NCI-H1930 (cell line): ENCODE data around the gene ELFN2.

Experiments
- DNase-seq, 2 experiments: peaks; one replicate each; lab custom pipeline; 2025; lab: John Stamatoyannopoulos, UW

ELFN2 gene

DNA sequence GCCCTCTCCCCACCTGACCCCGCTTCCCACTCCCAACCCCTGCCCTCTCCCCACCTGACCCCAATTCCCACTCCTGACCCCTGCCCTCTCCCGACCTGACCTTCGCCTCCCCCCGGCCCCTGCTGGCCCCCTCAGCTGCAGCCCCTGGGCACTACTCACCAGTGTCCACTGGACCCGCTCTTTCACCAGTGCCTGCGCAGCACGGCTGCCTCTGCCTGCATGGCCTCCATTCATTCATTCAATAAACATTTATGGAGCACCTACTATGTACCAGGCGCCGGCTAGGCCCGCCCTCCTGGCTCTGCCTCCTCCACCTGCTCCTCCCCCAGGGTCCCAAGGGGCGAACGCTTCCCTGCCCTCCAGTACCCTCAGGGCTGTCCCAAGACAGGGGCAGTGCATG is 42.6 kb downstream of the ELFN2 start:
- DNase-seq, result no peak

DNA sequence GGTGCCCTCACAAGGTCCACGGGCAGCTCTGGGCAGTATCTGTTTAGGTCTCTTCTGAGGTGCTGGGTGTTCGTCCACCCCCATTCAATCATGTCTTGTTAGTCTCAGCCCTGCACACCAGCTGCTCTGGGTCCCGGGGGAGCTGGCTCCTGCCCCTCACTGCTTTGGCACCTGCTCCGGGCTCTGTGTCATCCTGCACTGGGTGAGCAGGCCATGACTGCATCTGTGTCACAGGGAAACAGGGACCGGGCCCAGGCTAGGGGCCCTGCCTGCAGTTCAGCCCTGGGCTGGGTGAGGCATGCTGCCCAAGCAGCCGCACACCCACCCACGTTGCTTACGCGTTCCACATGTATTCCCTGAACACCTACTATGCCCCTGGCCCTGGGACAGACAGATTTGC is 43.9 kb downstream of the ELFN2 start:
- no peak for DNase-seq

DNA sequence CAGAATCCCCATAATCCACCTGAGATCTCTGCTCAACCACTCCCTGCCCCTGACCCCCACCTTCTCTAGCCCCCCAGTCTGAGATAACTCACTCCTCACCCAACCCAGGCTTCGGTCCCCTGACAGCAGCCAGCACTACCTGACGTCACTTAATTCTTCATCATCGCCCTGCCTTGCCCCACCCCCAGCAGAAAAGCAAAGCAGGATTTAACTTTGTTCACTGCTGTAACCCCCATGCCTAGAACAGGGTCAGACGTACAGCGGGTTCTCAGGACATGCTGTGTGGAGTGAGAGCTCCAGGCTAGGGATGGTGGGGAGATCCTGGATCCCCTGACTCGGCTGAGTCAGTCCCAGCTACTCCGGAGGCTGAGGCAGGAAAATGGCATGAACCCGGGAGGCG is 45.8 kb downstream of the ELFN2 start:
- DNase-seq, result no peak

- no peak for DNase-seq
These were observed 47.6 kb downstream of the ELFN2 start for GRCh38 chr22:37379722-37380121.

DNA sequence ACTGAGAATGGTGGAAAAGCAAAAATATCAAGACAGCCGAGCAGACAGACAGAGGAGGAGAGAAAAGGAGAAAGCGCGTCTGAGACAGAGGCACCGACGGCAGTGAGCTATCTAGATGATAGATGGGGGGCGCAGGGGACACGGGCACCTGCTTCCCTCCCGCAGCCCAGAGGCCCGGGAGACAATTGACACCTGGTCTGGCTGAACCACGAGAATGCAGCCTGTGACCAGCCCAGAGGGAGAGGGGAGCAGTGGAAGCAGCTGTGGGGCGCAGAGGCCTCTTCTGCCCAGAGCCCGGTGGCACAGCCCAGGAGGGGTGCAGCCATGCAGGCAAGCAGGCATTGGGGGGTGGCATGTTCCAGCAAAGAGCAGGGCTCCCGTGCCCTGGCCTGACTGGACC is 48.2 kb downstream of the ELFN2 start:
- DNase-seq, result no peak

DNA sequence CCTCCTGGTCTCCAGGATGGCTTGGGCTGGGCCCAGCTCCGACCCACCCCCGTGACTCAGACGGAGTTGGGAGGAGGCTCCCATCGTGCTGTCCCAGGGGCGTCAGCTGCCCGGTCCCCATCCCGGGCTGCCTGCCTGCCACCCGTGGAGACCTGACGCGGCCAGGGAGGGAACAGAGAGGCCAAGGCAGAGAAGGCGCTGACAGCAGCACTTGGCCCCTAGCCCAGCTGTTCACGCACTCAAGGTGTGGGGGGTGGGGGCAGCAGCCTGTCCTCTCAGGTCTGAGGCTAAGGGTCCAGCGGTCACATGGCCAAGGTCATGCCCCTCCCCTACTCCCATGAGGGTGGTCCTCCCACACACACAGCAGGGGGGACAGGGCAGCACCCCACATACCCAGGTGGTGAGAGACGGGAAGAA is 48.6 kb downstream of the ELFN2 start:
- no peak for DNase-seq

GRCh38 chr22:37377927-37378326 is 49.4 kb downstream of the ELFN2 start:
- DNase-seq, result no peak

GRCh38 chr22:37377138-37377537 is 50.1 kb downstream of the ELFN2 start:
- no peak for DNase-seq

DNA sequence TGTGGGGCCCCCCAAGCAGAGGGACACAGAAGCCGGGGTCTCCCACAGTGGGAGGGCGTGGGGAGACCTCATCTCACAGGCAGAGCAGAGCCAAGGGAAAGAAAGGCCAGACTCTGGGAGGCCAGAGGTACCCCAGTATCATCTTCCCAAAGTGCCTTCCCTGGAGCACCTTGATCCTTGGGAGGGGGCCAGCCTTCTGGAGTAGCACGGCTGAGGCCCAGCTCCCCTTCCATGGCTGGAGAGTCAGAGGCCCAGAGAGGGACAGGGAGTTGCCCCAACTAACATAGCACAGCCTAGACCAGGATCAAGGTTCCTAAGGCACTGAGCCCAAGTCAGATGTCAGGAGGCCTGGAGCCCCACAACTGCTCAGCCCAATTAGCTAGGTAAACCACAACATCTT is 50.6 kb downstream of the ELFN2 start:
- DNase-seq, result no peak

GRCh38 chr22:37375801-37376200 is 51.5 kb downstream of the ELFN2 start:
- no peak for DNase-seq

DNA sequence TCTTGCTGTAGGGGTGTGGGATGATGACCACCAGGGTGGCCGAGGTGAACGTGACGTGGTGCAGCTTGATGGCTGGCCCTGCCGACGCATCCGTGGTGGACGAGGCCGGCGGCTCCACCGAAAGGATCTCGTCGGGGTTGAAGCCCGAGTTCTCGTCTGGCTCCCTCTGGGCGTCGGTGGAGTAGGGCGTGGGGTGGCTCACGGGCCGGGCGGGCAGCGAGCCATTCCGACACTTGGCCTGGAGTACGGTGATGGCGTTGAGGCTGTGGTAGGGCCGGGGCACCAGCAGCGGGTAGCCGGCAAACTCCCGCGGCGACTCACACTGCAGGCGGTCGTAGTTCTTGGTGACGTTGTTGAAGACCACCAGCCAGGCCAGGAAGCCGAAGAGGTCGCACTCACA is 52.7 kb downstream of the ELFN2 start:
- DNase-seq, result no peak

DNA sequence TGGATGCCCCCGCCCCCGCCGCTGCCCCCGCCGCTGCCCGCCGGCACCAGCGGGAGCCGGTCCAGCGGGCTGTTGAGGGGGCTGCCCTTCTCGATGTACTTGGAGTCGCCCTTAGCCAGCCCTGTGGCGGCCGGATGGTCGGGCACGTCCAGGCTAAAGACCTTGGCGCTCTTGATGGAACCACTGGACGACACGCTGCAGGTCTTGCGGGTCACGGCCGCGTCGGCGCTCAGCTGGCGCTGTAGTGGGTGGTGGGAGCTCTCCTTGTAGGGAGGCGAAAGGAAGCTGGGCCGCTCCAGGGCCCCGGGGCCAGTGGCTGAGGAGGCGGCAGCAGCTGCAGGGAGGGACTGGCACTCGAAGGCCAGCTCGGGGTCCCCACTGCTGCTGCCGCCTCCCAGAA is 53.8 kb downstream of the ELFN2 start:
- DNase-seq, result no peak

DNA sequence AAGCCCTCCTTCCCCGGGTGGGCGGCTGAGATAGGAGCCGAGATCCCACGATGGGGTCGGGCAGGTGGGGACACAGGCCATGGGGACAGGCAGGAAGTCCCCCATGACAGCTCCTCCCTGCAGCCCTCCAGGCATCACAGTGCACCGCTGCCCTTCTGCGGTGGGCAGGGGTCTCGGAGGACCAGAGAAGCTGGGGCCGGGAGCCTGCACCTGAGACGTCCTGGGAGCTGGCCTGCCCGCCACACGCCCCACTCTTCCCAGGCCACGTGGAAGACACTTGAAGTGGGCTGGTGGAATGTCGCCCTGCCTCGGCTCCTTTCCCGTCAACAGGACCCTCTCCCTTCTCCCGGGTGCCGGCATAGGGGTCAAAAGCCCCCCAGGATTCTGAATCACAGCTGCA is 55.4 kb downstream of the ELFN2 start:
- no peak for DNase-seq

GRCh38 chr22:37371491-37371890 is 55.8 kb downstream of the ELFN2 start:
- DNase-seq, result no peak

GRCh38 chr22:37370306-37370979 is 56.8 kb downstream of the ELFN2 start:
- no peak for DNase-seq

- no peak for DNase-seq
These were observed 57.8 kb downstream of the ELFN2 start for GRCh38 chr22:37369483-37369882.

DNA sequence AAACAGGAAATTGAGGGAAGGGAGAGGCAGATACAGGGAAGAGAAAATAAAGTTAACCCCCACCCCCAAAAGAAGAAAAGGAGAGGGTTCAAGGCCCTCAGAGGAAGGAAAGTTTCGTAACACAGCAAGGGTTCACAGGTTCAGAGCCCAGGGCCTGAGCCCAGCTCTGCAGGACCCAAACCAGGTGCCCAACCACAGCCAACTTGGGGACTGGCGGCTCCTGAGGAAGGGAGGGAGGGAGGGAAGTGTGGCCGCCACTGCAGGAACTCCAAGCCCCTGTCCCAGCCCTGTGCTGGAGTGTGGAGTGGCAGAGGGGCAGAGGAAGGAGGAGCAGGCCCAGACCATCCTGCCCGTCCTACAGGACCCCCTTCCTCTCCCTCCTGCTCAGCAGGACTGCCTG is 59.2 kb downstream of the ELFN2 start:
- no peak for DNase-seq

GRCh38 chr22:37366601-37367000 is 60.7 kb downstream of the ELFN2 start:
- no peak for DNase-seq

- DNase-seq, result no peak
These were observed 61.3 kb downstream of the ELFN2 start for GRCh38 chr22:37365950-37366349.

DNA sequence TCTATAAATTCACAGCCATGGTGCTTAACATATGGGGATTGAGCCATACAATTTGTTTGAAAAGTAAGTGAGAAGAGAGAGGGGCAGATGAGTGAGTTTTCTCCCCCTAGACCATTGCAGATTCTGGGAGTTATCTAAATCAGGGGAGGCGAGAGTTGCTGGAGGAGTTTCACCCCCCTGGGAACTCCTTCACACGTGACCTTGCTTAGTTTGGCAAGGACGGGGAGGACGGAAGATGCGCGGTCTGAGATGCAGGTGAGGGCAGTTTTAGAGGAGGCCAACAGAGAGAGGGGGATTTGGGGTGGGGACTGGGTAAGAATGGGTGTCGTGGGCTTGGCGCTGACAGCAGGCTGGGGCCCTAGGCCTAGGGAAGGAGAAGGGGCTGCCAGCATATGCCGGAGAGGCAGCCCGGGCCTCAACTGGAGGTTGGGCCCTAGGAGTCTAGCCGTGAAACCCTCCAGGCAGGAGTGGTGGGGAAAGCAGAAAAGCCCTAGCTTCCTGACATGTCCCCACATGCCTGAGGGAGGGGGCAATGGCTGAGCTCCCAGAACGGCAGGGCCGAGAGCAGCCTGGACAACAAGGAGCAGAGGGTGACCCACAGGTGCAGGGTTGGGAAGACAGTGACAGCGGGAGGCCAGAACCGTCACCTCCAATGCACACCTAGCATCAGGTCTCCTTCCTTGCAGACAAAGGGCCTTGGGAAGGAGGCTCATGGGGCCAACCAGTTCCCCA is 63.9 kb downstream of the ELFN2 start:
- no peak for DNase-seq

DNA sequence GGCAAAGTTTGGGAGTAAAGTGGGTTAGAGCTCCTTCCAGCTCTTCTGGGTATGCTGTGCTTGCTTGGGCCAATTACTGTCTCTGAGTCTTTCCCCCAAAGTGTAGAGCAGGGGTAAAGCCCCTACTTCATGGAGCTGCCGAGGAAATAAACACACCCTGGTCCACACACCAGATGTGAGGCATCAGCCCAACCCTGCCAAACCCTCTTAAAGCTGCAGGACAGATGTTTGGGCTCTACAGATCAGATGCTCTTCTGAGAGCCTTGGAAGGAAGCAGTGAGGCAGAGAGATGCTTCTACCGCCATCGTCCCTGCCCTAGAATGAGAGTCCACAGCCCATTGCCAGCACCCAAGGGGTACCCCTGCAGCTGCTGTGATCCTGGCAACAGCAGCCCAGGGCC is 64.7 kb downstream of the ELFN2 start:
- no peak for DNase-seq

DNA sequence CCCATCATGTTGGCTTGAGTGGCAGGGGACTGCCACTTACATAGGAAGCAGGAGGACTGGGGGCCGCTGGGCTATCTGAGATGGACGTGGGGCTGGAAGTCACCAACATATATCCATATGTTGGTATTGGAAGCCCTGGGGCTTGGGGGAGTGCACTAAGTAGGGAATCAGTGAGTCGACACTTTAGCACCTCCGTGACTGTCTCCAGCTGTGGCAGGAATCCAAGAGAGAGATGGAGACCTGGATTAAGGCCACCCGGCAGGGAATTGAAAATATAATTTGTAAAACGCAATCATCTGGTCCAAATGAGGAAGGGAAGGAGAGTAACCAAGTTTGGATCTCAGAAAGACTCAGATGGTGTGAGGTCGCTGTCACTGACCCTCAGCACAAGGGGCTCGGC is 68.4 kb downstream of the ELFN2 start:
- DNase-seq, result no peak

- DNase-seq, result no peak
These were observed 68.9 kb downstream of the ELFN2 start for GRCh38 chr22:37358386-37358785.
